ENCODE results near the gene MUC20.
"Not testable (repeated sequence)": the region's sequence is repeated elsewhere in the genome, so short reads cannot be mapped to it uniquely, and the experiment has no call there.

Gene MUC20

GRCh38 chr3:195746751-195747150 is 26.0 kb downstream of the MUC20 start:
- Histone ChIP-seq H3K9me3 (ENCODE audit: control insufficient read depth in 2 of 2, low read length in 2 of 2) (no peaks in the 10 kb centered on the region), H3K27ac (ENCODE audit: low read depth in 2 of 2, low read length in 2 of 2) (no peak overlapping the region), H3K4me3 (ENCODE audit: low read length in 2 of 2) (no peak overlapping the region), H3K4me1 (ENCODE audit: control insufficient read depth in 2 of 2, insufficient read depth in 2 of 2, low read length in 2 of 2) (peaks cover 0 to 2% of the 10 kb centered on the region in 2 donors), H3K36me3 (ENCODE audit: control insufficient read depth in 2 of 2, insufficient read depth in 2 of 2, low read length in 2 of 2) (peaks cover 8% of the 10 kb centered on the region in 2 donors), H3K9ac (ENCODE audit: low read depth in 1 of 2, low read length in 2 of 2) (no peak overlapping the region), H3K27me3 (ENCODE audit: control insufficient read depth in 2 of 2, insufficient read depth in 2 of 2, low read length in 2 of 2) (no peaks in the 10 kb centered on the region)

GRCh38 chr3:195748661-195749060 is 27.9 kb downstream of the MUC20 start:
- Histone ChIP-seq H3K27me3 (ENCODE audit: control insufficient read depth in 2 of 2, insufficient read depth in 2 of 2, low read length in 2 of 2) (no peaks in the 10 kb centered on the region), H3K4me3 (ENCODE audit: low read length in 2 of 2) (no peak overlapping the region), H3K36me3 (ENCODE audit: control insufficient read depth in 2 of 2, insufficient read depth in 2 of 2, low read length in 2 of 2) (peaks cover 14 to 22% of the 10 kb centered on the region in 2 donors), H3K9me3 (ENCODE audit: control insufficient read depth in 2 of 2, low read length in 2 of 2) (no peaks in the 10 kb centered on the region), H3K9ac (ENCODE audit: low read depth in 1 of 2, low read length in 2 of 2) (no peak overlapping the region), H3K27ac (ENCODE audit: low read depth in 2 of 2, low read length in 2 of 2) (no peak overlapping the region), H3K4me1 (ENCODE audit: control insufficient read depth in 2 of 2, insufficient read depth in 2 of 2, low read length in 2 of 2) (peaks cover 0 to 2% of the 10 kb centered on the region in 2 donors)

GRCh38 chr3:195749101-195749500 is 28.3 kb downstream of the MUC20 start:
- not testable (repeated sequence) for H3K27me3 ChIP-seq (ENCODE audit: control insufficient read depth in 2 of 2, insufficient read depth in 2 of 2, low read length in 2 of 2); H3K27ac ChIP-seq (ENCODE audit: low read depth in 2 of 2, low read length in 2 of 2); H3K4me3 ChIP-seq (ENCODE audit: low read length in 2 of 2); H3K9ac ChIP-seq (ENCODE audit: low read depth in 1 of 2, low read length in 2 of 2); H3K4me1 ChIP-seq (ENCODE audit: control insufficient read depth in 2 of 2, insufficient read depth in 2 of 2, low read length in 2 of 2); H3K9me3 ChIP-seq (ENCODE audit: control insufficient read depth in 2 of 2, low read length in 2 of 2)
- peaks cover 15 to 22% of the 10 kb centered on the region in 2 donors for H3K36me3 ChIP-seq (ENCODE audit: control insufficient read depth in 2 of 2, insufficient read depth in 2 of 2, low read length in 2 of 2)

- H3K4me3 ChIP-seq (ENCODE audit: low read length in 2 of 2): no peak overlapping the region
- H3K4me1 ChIP-seq (ENCODE audit: control insufficient read depth in 2 of 2, insufficient read depth in 2 of 2, low read length in 2 of 2): peaks cover 0 to 2% of the 10 kb centered on the region in 2 donors
- no peak overlapping the region for H3K9ac ChIP-seq (ENCODE audit: low read depth in 1 of 2, low read length in 2 of 2)
- H3K36me3 ChIP-seq (ENCODE audit: control insufficient read depth in 2 of 2, insufficient read depth in 2 of 2, low read length in 2 of 2): peaks cover 25 to 33% of the 10 kb centered on the region in 2 donors
- no peak overlapping the region for H3K27ac ChIP-seq (ENCODE audit: low read depth in 2 of 2, low read length in 2 of 2)
- H3K27me3 ChIP-seq (ENCODE audit: control insufficient read depth in 2 of 2, insufficient read depth in 2 of 2, low read length in 2 of 2): peaks cover 0 to 3% of the 10 kb centered on the region in 2 donors
- H3K9me3 ChIP-seq (ENCODE audit: control insufficient read depth in 2 of 2, low read length in 2 of 2): no peaks in the 10 kb centered on the region
Observed at GRCh38 chr3:195750797-195751520, 30.2 kb downstream of the MUC20 start.

- Histone ChIP-seq H3K27me3 (ENCODE audit: control insufficient read depth in 2 of 2, insufficient read depth in 2 of 2, low read length in 2 of 2) (peaks cover 0 to 3% of the 10 kb centered on the region in 2 donors), H3K27ac (ENCODE audit: low read depth in 2 of 2, low read length in 2 of 2) (no peak overlapping the region), H3K9me3 (ENCODE audit: control insufficient read depth in 2 of 2, low read length in 2 of 2) (no peaks in the 10 kb centered on the region), H3K4me1 (ENCODE audit: control insufficient read depth in 2 of 2, insufficient read depth in 2 of 2, low read length in 2 of 2) (peaks cover 0 to 2% of the 10 kb centered on the region in 2 donors), H3K4me3 (ENCODE audit: low read length in 2 of 2) (no peak overlapping the region), H3K9ac (ENCODE audit: low read depth in 1 of 2, low read length in 2 of 2) (no peak overlapping the region), H3K36me3 (ENCODE audit: control insufficient read depth in 2 of 2, insufficient read depth in 2 of 2, low read length in 2 of 2) (peaks cover 22 to 37% of the 10 kb centered on the region in 2 donors)
Observed at GRCh38 chr3:195751560-195751959, 30.8 kb downstream of the MUC20 start.

GRCh38 chr3:195752066-195752465 is 31.3 kb downstream of the MUC20 start:
- Histone ChIP-seq H3K9me3 (ENCODE audit: control insufficient read depth in 2 of 2, low read length in 2 of 2) (no peaks in the 10 kb centered on the region), H3K27me3 (ENCODE audit: control insufficient read depth in 2 of 2, insufficient read depth in 2 of 2, low read length in 2 of 2) (peaks cover 0 to 3% of the 10 kb centered on the region in 2 donors), H3K36me3 (ENCODE audit: control insufficient read depth in 2 of 2, insufficient read depth in 2 of 2, low read length in 2 of 2) (peaks cover 19 to 39% of the 10 kb centered on the region in 2 donors), H3K4me1 (ENCODE audit: control insufficient read depth in 2 of 2, insufficient read depth in 2 of 2, low read length in 2 of 2) (peaks cover 0 to 2% of the 10 kb centered on the region in 2 donors), H3K9ac (ENCODE audit: low read depth in 1 of 2, low read length in 2 of 2) (no peak overlapping the region), H3K27ac (ENCODE audit: low read depth in 2 of 2, low read length in 2 of 2) (no peak overlapping the region), H3K4me3 (ENCODE audit: low read length in 2 of 2) (no peak overlapping the region)

- Histone ChIP-seq H3K27me3 (ENCODE audit: control insufficient read depth in 2 of 2, insufficient read depth in 2 of 2, low read length in 2 of 2) (peaks cover 0 to 3% of the 10 kb centered on the region in 2 donors), H3K36me3 (ENCODE audit: control insufficient read depth in 2 of 2, insufficient read depth in 2 of 2, low read length in 2 of 2) (peaks cover 17 to 44% of the 10 kb centered on the region in 2 donors), H3K9ac (ENCODE audit: low read depth in 1 of 2, low read length in 2 of 2) (no peak overlapping the region), H3K4me1 (ENCODE audit: control insufficient read depth in 2 of 2, insufficient read depth in 2 of 2, low read length in 2 of 2) (peaks cover 0 to 2% of the 10 kb centered on the region in 2 donors), H3K27ac (ENCODE audit: low read depth in 2 of 2, low read length in 2 of 2) (no peak overlapping the region), H3K9me3 (ENCODE audit: control insufficient read depth in 2 of 2, low read length in 2 of 2) (no peaks in the 10 kb centered on the region), H3K4me3 (ENCODE audit: low read length in 2 of 2) (no peak overlapping the region)
Observed at GRCh38 chr3:195752546-195753331, 32.0 kb downstream of the MUC20 start.

- Histone ChIP-seq H3K9ac (ENCODE audit: low read depth in 1 of 2, low read length in 2 of 2) (no peak overlapping the region), H3K27me3 (ENCODE audit: control insufficient read depth in 2 of 2, insufficient read depth in 2 of 2, low read length in 2 of 2) (peaks cover 0 to 3% of the 10 kb centered on the region in 2 donors), H3K9me3 (ENCODE audit: control insufficient read depth in 2 of 2, low read length in 2 of 2) (no peaks in the 10 kb centered on the region), H3K4me3 (ENCODE audit: low read length in 2 of 2) (no peak overlapping the region), H3K27ac (ENCODE audit: low read depth in 2 of 2, low read length in 2 of 2) (no peak overlapping the region), H3K4me1 (ENCODE audit: control insufficient read depth in 2 of 2, insufficient read depth in 2 of 2, low read length in 2 of 2) (no peaks in the 10 kb centered on the region), H3K36me3 (ENCODE audit: control insufficient read depth in 2 of 2, insufficient read depth in 2 of 2, low read length in 2 of 2) (peaks cover 20 to 47% of the 10 kb centered on the region in 2 donors)
Observed at GRCh38 chr3:195753581-195753980, 32.8 kb downstream of the MUC20 start.

GRCh38 chr3:195754141-195754540 is 33.4 kb downstream of the MUC20 start:
- Histone ChIP-seq H3K27me3 (ENCODE audit: control insufficient read depth in 2 of 2, insufficient read depth in 2 of 2, low read length in 2 of 2) (peaks cover 0 to 6% of the 10 kb centered on the region in 2 donors), H3K4me1 (ENCODE audit: control insufficient read depth in 2 of 2, insufficient read depth in 2 of 2, low read length in 2 of 2) (no peaks in the 10 kb centered on the region), H3K27ac (ENCODE audit: low read depth in 2 of 2, low read length in 2 of 2) (no peak overlapping the region), H3K9ac (ENCODE audit: low read depth in 1 of 2, low read length in 2 of 2) (no peak overlapping the region), H3K9me3 (ENCODE audit: control insufficient read depth in 2 of 2, low read length in 2 of 2) (no peaks in the 10 kb centered on the region), H3K4me3 (ENCODE audit: low read length in 2 of 2) (no peak overlapping the region), H3K36me3 (ENCODE audit: control insufficient read depth in 2 of 2, insufficient read depth in 2 of 2, low read length in 2 of 2) (peaks cover 25 to 48% of the 10 kb centered on the region in 2 donors)

- H3K4me1 ChIP-seq (ENCODE audit: control insufficient read depth in 2 of 2, insufficient read depth in 2 of 2, low read length in 2 of 2): no peaks in the 10 kb centered on the region
- H3K36me3 ChIP-seq (ENCODE audit: control insufficient read depth in 2 of 2, insufficient read depth in 2 of 2, low read length in 2 of 2): peaks cover 29 to 52% of the 10 kb centered on the region in 2 donors
- H3K27me3 ChIP-seq (ENCODE audit: control insufficient read depth in 2 of 2, insufficient read depth in 2 of 2, low read length in 2 of 2): peaks cover 0 to 7% of the 10 kb centered on the region in 2 donors
- H3K4me3 ChIP-seq (ENCODE audit: low read length in 2 of 2): no peak overlapping the region
- H3K27ac ChIP-seq (ENCODE audit: low read depth in 2 of 2, low read length in 2 of 2): no peak overlapping the region
- H3K9me3 ChIP-seq (ENCODE audit: control insufficient read depth in 2 of 2, low read length in 2 of 2): no peaks in the 10 kb centered on the region
- no peak overlapping the region for H3K9ac ChIP-seq (ENCODE audit: low read depth in 1 of 2, low read length in 2 of 2)
Observed at GRCh38 chr3:195754906-195755305, 34.1 kb downstream of the MUC20 start.
